ENCODE results near the gene CFAP46.

The CFAP46 gene

DNA sequence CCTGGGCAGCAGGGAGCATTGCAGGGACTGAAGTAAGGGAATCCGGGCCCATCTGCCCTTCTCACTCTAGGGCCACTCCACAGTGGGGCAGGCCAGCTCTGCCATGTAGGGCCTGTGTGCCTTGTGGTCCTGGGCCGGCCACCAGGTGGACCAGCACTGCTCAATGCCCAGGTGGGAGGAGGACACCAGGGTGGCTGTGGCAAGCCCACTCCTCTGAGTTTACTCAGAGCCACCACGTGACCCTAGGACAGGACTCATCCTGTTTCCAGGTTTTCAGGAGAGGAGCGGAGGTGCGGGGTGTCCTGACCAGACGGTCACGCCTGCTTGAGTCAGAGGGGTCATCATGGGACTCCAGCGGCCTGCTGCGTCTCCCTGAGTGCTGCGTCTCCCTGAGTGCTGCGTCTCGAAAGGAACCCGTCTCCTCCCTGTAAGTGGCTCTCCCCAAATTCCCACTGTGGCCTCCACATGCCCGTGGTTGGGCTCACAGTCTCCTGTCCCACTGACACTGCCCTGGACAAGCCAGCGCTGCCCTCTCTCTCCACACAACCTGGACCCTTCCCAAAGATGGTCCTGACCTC, 2.9 kb downstream of the CFAP46 start:
- TF ChIP-seq SIN3A (IDR thresholded peaks at IDR 0.05; ENCODE audit: borderline replicate concordance, insufficient read depth, low read length) (no peak), POLR2AphosphoS5 (IDR thresholded peaks at IDR 0.05; ENCODE audit: low read depth, low read length) (no peak), TAF1 (IDR thresholded peaks at IDR 0.05; ENCODE audit: borderline replicate concordance, insufficient read depth, low read length) (no peak), FOXP2 (optimal IDR thresholded peaks at IDR 0.05; ENCODE audit: borderline replicate concordance, extremely low read depth, extremely low read length, insufficient read depth) (no peak)
- TF ChIP-seq, protein P1, sequence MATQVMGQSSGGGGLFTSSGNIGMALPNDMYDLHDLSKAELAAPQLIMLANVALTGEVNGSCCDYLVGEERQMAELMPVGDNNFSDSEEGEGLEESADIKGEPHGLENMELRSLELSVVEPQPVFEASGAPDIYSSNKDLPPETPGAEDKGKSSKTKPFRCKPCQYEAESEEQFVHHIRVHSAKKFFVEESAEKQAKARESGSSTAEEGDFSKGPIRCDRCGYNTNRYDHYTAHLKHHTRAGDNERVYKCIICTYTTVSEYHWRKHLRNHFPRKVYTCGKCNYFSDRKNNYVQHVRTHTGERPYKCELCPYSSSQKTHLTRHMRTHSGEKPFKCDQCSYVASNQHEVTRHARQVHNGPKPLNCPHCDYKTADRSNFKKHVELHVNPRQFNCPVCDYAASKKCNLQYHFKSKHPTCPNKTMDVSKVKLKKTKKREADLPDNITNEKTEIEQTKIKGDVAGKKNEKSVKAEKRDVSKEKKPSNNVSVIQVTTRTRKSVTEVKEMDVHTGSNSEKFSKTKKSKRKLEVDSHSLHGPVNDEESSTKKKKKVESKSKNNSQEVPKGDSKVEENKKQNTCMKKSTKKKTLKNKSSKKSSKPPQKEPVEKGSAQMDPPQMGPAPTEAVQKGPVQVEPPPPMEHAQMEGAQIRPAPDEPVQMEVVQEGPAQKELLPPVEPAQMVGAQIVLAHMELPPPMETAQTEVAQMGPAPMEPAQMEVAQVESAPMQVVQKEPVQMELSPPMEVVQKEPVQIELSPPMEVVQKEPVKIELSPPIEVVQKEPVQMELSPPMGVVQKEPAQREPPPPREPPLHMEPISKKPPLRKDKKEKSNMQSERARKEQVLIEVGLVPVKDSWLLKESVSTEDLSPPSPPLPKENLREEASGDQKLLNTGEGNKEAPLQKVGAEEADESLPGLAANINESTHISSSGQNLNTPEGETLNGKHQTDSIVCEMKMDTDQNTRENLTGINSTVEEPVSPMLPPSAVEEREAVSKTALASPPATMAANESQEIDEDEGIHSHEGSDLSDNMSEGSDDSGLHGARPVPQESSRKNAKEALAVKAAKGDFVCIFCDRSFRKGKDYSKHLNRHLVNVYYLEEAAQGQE (IDR thresholded peaks at IDR 0.05; ENCODE audit: insufficient read depth in 1 of 2, low read depth in 2 of 2, low read length in 2 of 2) = no peak

DNA sequence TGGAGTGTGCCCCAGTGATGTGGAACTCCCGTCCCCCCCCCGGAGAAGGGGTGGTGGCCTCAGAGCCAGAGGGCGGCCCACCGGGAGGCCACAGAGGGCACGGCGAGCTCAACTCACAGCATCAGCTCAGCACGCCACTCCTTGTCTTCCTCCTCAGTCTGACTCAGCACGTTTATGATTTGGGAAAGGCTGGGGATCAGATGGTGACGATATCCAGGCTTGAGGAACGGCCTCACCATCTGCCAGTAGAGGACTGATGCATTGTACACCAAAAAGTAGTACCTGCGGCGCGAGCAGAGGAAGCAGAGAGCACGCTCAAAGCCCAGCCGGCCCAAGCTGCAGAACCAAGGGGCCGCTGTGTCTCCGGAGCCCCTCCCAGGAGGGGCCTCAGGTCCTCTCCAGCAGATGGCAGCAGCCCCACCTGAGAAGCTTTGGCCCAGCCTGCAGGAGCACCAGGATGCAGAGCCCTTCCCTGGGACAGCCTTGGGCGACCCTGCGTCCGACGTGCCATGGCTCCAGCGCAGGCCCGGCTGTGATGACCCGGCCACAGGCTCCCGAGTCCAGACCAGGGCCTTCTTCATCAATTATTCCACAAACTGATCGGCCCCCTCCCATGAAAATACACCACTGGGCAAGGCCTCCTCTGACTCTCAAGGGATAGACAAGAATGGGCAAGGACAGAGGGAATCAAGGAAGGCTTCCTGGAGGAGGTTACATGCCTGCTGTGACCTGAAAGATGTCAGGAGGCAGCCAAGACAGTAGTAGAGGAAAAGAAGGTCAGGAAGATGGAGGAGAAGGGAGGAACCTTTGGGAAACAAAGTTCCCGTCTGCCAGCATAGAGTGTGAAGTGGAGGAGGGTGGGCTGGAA, 3.7 kb downstream of the CFAP46 start:
- TF ChIP-seq, protein P1 (IDR thresholded peaks at IDR 0.05; ENCODE audit: insufficient read depth in 1 of 2, low read depth in 2 of 2, low read length in 2 of 2) = no peak
- TF ChIP-seq POLR2AphosphoS5 (IDR thresholded peaks at IDR 0.05; ENCODE audit: low read depth, low read length) (no peak), FOXP2 (optimal IDR thresholded peaks at IDR 0.05; ENCODE audit: borderline replicate concordance, extremely low read depth, extremely low read length, insufficient read depth) (no peak), TAF1 (IDR thresholded peaks at IDR 0.05; ENCODE audit: borderline replicate concordance, insufficient read depth, low read length) (no peak), SIN3A (IDR thresholded peaks at IDR 0.05; ENCODE audit: borderline replicate concordance, insufficient read depth, low read length) (no peak)

DNA sequence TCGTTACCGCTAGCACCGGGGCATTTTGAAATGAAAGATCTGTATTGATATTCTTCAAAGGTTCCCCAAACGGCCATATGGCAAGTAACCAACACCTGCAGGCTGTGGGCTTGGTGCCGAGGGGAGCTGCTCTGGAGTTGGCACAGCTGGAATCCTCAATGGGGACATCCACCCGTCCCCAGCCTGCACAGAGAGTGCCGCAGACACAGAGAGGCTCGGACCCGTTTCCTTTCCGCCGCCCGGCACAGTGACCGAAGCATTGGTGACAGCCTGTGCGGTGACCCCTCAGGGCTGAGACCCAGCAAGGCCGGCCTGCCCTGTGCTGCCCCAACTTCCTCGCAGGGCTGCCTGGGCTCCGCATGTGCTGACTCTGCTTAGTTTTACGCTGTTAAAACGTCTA, 4.5 kb downstream of the CFAP46 start:
- TF ChIP-seq, protein P1 (IDR thresholded peaks at IDR 0.05; ENCODE audit: insufficient read depth in 1 of 2, low read depth in 2 of 2, low read length in 2 of 2) = no peak
- no peak for TF ChIP-seq SIN3A (IDR thresholded peaks at IDR 0.05; ENCODE audit: borderline replicate concordance, insufficient read depth, low read length)
- TF ChIP-seq TAF1 (IDR thresholded peaks at IDR 0.05; ENCODE audit: borderline replicate concordance, insufficient read depth, low read length) = no peak
- no peak for TF ChIP-seq FOXP2 (optimal IDR thresholded peaks at IDR 0.05; ENCODE audit: borderline replicate concordance, extremely low read depth, extremely low read length, insufficient read depth)
- TF ChIP-seq POLR2AphosphoS5 (IDR thresholded peaks at IDR 0.05; ENCODE audit: low read depth, low read length) = no peak

DNA sequence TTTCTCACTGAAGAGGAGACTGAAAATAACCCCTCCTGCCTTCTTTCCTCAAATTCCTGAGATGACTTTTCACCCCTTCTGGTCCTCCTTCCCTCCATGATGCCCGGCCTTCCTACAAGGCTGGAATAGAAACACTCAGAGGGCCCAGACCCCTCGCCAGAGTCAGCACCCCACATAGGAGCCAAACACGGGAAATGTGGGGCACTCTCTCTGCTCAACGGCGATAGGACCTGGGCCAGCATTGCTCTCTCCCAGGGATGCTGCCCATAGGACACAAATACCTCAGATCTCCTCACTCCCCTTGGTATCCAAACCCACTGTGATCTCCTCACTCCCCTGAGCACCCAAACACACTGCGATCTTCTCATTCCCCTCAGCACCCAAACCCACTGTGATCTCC, 7.4 kb downstream of the CFAP46 start:
- TF ChIP-seq, protein P1 (IDR thresholded peaks at IDR 0.05; ENCODE audit: insufficient read depth in 1 of 2, low read depth in 2 of 2, low read length in 2 of 2) = no peak
- TF ChIP-seq SIN3A (IDR thresholded peaks at IDR 0.05; ENCODE audit: borderline replicate concordance, insufficient read depth, low read length) (no peak), FOXP2 (optimal IDR thresholded peaks at IDR 0.05; ENCODE audit: borderline replicate concordance, extremely low read depth, extremely low read length, insufficient read depth) (no peak), POLR2AphosphoS5 (IDR thresholded peaks at IDR 0.05; ENCODE audit: low read depth, low read length) (no peak), TAF1 (IDR thresholded peaks at IDR 0.05; ENCODE audit: borderline replicate concordance, insufficient read depth, low read length) (no peak)
